HEK293T (cell line): ENCODE results near the gene FGF2.
"Not testable (repeated sequence)": the region's sequence is repeated elsewhere in the genome, so short reads cannot be mapped to it uniquely, and the experiment has no call there.

ENCODE experiments used
- CTCF ChIA-PET: fragments of 350-600 bp; formaldehyde crosslinking; extraction: SDS; loops from one replicate; lab custom pipeline; 2021; ENCODE audit warnings: antibody characterized with exemption, inconsistent platforms; lab: Yijun Ruan, JAX
- POLR2A ChIA-PET: fragments of 350-600 bp; formaldehyde crosslinking; extraction: SDS; loops from one replicate; lab custom pipeline; 2020; ENCODE audit warnings: antibody characterized with exemption, inconsistent platforms; lab: Yijun Ruan, JAX
- DNase-seq: peaks from one replicate; pipeline ENCODE4 v3.0.0; 2012; ENCODE audit warnings: mixed read lengths; ENCODE audit errors: extremely low spot score
- ARNT ChIP-seq: fragments of 450-650 bp; IDR thresholded peaks from 2 replicates; pipeline ENCODE4 v1.6.1; 2017; ENCODE audit warnings: mild to moderate bottlenecking
- BHLHE40 ChIP-seq: fragments of 450-650 bp; IDR thresholded peaks from 2 replicates; pipeline ENCODE4 v1.6.1; 2016; ENCODE audit warnings: mild to moderate bottlenecking, moderate library complexity, borderline replicate concordance
- CTBP1 ChIP-seq: fragments of 450-650 bp; IDR thresholded peaks from 2 replicates; pipeline ENCODE4 v1.6.1; 2016; ENCODE audit warnings: borderline replicate concordance
- ELF4 ChIP-seq: fragments of 450-650 bp; IDR thresholded peaks from 2 replicates; pipeline ENCODE4 v1.6.1; 2017; ENCODE audit warnings: antibody characterized with exemption
- FOXA1 ChIP-seq: fragments of 450-650 bp; IDR thresholded peaks from 2 replicates; pipeline ENCODE4 v1.6.1; 2016; ENCODE audit warnings: mild to moderate bottlenecking
- FOXK2 ChIP-seq: fragments of 450-650 bp; IDR thresholded peaks from 2 replicates; pipeline ENCODE4 v1.6.1; 2016; ENCODE audit warnings: mild to moderate bottlenecking
- FOXM1 ChIP-seq: fragments of 450-650 bp; IDR thresholded peaks from 2 replicates; pipeline ENCODE4 v1.6.1; 2017; ENCODE audit warnings: mild to moderate bottlenecking, borderline replicate concordance
- HDGF ChIP-seq: fragments of 450-650 bp; IDR thresholded peaks from 2 replicates; pipeline ENCODE4 v1.6.1; 2017; ENCODE audit warnings: antibody characterized with exemption, borderline replicate concordance
- L3MBTL2 ChIP-seq: fragments of 450-650 bp; conservative IDR thresholded peaks from 2 replicates; pipeline ENCODE4 v1.6.1; 2016; ENCODE audit warnings: mild to moderate bottlenecking
- LEF1 ChIP-seq: fragments of 450-650 bp; IDR thresholded peaks from 2 replicates; pipeline ENCODE4 v1.6.1; 2017; ENCODE audit warnings: mild to moderate bottlenecking, borderline replicate concordance
- NFRKB ChIP-seq: fragments of 450-650 bp; IDR thresholded peaks from 2 replicates; pipeline ENCODE4 v1.6.1; 2016; ENCODE audit warnings: mild to moderate bottlenecking, moderate library complexity
- SP1 ChIP-seq: fragments of 450-650 bp; IDR thresholded peaks from 2 replicates; pipeline ENCODE4 v1.6.1; 2017
- SUZ12 ChIP-seq: fragments of 450-650 bp; IDR thresholded peaks from 2 replicates; pipeline ENCODE4 v1.6.1; 2016; ENCODE audit warnings: mild to moderate bottlenecking
- TARDBP ChIP-seq: fragments of 450-650 bp; IDR thresholded peaks from 2 replicates; pipeline ENCODE4 v1.6.1; 2016
- ZNF384 ChIP-seq: fragments of 450-650 bp; IDR thresholded peaks from 2 replicates; pipeline ENCODE4 v1.6.1; 2016
- TF ChIP-seq, protein P1 (sequence below): fragments of 450-650 bp; IDR thresholded peaks from 2 replicates; pipeline ENCODE4 v1.6.1; 2016

FGF2 gene

GRCh38 chr4:122928930-122929329 is 102.3 kb downstream of the FGF2 start:
- TF ChIP-seq LEF1, result no peak
- TF ChIP-seq ZNF384, result no peak
- TF ChIP-seq TARDBP, result no peak
- no peak for TF ChIP-seq SUZ12
- no peak for TF ChIP-seq NFRKB
- TF ChIP-seq CTBP1, result no peak
- no peak for TF ChIP-seq ARNT
- TF ChIP-seq FOXK2, result no peak
- no peak for TF ChIP-seq FOXM1
- no peak for TF ChIP-seq BHLHE40
- TF ChIP-seq, protein P1, sequence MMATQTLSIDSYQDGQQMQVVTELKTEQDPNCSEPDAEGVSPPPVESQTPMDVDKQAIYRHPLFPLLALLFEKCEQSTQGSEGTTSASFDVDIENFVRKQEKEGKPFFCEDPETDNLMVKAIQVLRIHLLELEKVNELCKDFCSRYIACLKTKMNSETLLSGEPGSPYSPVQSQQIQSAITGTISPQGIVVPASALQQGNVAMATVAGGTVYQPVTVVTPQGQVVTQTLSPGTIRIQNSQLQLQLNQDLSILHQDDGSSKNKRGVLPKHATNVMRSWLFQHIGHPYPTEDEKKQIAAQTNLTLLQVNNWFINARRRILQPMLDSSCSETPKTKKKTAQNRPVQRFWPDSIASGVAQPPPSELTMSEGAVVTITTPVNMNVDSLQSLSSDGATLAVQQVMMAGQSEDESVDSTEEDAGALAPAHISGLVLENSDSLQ, result no peak
- no peak for TF ChIP-seq SP1
- DNase-seq, result no peak
- ChIA-PET POLR2A (no interaction called here), CTCF (no interaction called here)

- POLR2A ChIA-PET, result interaction anchor here (0.6 kb wide), 1 partner anchor 35 kb away, joined by 4 read pairs; no protein-coding TSS in a partner anchor
- CTCF ChIA-PET, result interaction anchor here (0.6 to 1.5 kb wide), 2 partner anchors 162 to 199 kb away, joined by 4 to 5 read pairs; partner anchors contain the start of gene BBS12
- TF ChIP-seq LEF1 (no peak), ARNT (no peak), SP1 (no peak), L3MBTL2 (no peak), BHLHE40 (no peak), SUZ12 (no peak), HDGF (no peak), FOXM1 (no peak), FOXA1 (no peak), ELF4 (no peak), FOXK2 (no peak), TARDBP (no peak), ZNF384 (no peak), CTBP1 (no peak), NFRKB (no peak)
- TF ChIP-seq, protein P1, result no peak
- DNase-seq, result no peak
Observed at GRCh38 chr4:122930862-122931261, 104.2 kb downstream of the FGF2 start.

DNA sequence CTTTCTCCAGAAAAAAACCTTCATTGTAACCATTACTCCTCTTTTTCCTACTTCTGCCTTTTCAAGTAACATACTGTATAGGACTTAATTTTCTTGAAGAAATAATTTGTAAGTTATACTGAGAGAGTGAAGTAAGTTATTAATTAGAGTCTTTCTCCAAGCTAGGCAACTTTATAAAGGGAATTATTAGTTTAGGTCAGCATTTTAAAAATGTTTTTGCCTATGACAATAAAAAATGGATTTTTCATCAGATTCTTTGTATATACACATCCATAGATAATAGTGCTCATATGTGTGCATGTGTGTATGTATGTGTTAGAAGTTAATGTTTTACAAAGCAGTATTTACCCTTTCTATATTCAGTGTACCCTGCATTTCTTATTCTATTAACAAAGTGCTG is 106.1 kb downstream of the FGF2 start:
- ChIA-PET POLR2A (no interaction called here), CTCF (no interaction called here)
- TF ChIP-seq FOXK2 (no peak), CTBP1 (no peak), ELF4 (no peak), FOXA1 (no peak), HDGF (no peak), ZNF384 (no peak)
- no peak for DNase-seq

DNA sequence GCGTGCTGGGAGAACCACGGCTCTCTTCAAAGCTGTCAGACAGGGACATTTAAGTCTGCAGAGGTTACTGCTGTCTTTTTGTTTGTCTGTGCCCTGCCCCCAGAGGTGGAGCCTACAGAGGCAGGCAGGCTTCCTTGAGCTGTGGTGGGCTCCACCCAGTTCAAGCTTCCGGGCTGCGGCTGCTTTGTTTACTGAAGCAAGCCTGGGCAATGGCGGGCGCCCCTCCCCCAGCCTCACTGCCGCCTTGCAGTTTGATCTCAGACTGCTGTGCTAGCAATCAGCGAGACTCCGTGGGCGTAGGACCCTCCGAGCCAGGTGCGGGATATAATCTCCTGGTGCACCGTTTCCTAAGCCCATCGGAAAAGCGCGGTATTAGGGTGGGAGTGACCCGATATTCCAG is 118.5 kb downstream of the FGF2 start:
- CTCF ChIA-PET, POLR2A ChIA-PET, DNase-seq: not testable (repeated sequence)

GRCh38 chr4:122946142-122946541 is 119.5 kb downstream of the FGF2 start:
- TF ChIP-seq FOXA1 (no peak), SP1 (no peak), TARDBP (no peak), NFRKB (no peak), FOXM1 (no peak), LEF1 (no peak), HDGF (no peak), ARNT (no peak), L3MBTL2 (no peak), CTBP1 (no peak), ELF4 (no peak), ZNF384 (no peak), FOXK2 (no peak), BHLHE40 (no peak)
- TF ChIP-seq, protein P1, result no peak
- no peak for DNase-seq
- POLR2A ChIA-PET, result no interaction called here
- CTCF ChIA-PET, result no interaction called here
